H1 (cell line): ENCODE measurements around the gene KCTD15.

ENCODE experiments used
- CREB1 ChIP-seq: IDR thresholded peaks from 2 replicates; pipeline ENCODE4 v1.6.1; 2012; ENCODE audit warnings: inconsistent platforms
- EZH2 ChIP-seq: fragments of 200-600 bp; sonication (generic); IDR thresholded peaks from 2 replicates; pipeline ENCODE4 v1.7.1; 2012; ENCODE audit warnings: low read depth, mild to moderate bottlenecking, moderate library complexity, low read length, inconsistent platforms; ENCODE audit not compliant: severe bottlenecking
- GTF2F1 ChIP-seq: IDR thresholded peaks from 2 replicates; pipeline ENCODE4 v1.6.1; 2012; ENCODE audit warnings: low read depth, low read length, improper control_type of control experiment, borderline replicate concordance
- POLR2AphosphoS5 ChIP-seq: IDR thresholded peaks from 2 replicates; pipeline ENCODE4 v1.6.1; 2011; ENCODE audit warnings: low read depth, low read length
- RFX5 ChIP-seq: IDR thresholded peaks from 2 replicates; pipeline ENCODE4 v1.6.1; 2011; ENCODE audit warnings: low read depth, low read length, improper control_type of control experiment, borderline replicate concordance
- RXRA ChIP-seq: IDR thresholded peaks from 2 replicates; pipeline ENCODE4 v1.6.1; 2011; ENCODE audit warnings: low read depth, mild to moderate bottlenecking, low read length, moderate library complexity; ENCODE audit not compliant: insufficient read depth
- SP2 ChIP-seq: IDR thresholded peaks from 2 replicates; pipeline ENCODE4 v1.6.1; 2012; ENCODE audit warnings: mild to moderate bottlenecking, low read length, inconsistent platforms
- SRF ChIP-seq: IDR thresholded peaks from 2 replicates; pipeline ENCODE4 v1.6.1; 2011; ENCODE audit warnings: mild to moderate bottlenecking, low read depth, low read length, moderate library complexity
- YY1 ChIP-seq: IDR thresholded peaks from 2 replicates; pipeline ENCODE4 v1.6.1; 2011; ENCODE audit warnings: low read depth, mild to moderate bottlenecking, low read length
- TF ChIP-seq, protein P1 (sequence below), 3 experiments: IDR thresholded peaks; 1 replicate in 2 of 3; 2 replicates in 1 of 3; pipeline versions ENCODE4 v1.5.1 to v1.6.1; 2011; ENCODE audit warnings: low read length in 3 of 3, mild to moderate bottlenecking in 3 of 3, inconsistent platforms in 2 of 3, low read depth in 1 of 3, moderate library complexity in 1 of 3; ENCODE audit not compliant: insufficient read depth in 1 of 3; ENCODE audit errors: control extremely low read depth in 1 of 3
- TF ChIP-seq, protein P2 (sequence below): IDR thresholded peaks from 2 replicates; pipeline ENCODE4 v1.6.1; 2011; ENCODE audit warnings: low read length, improper control_type of control experiment

DNA sequence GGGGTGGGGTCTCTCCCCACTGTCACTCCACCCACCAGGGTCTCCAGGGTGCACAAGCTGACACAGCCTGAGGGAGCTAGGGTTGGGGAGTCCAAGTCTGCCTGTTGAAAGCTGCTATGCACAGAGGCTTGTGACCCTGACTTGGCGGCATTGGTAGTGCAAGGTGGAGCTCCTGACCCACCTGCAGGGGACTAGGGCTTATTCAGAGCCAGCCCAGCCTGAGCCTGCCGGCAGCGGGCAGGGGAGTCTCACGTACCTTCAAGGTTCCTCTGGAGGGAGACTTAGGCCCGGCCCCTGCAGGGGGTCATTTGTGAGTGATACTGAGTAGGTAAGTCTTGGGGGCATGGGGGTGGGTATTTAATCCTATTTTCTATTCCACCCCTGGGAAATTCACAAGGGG, 4.7 kb downstream of the KCTD15 start:
- TF ChIP-seq SP2 = no peak
- TF ChIP-seq YY1 = no peak
- TF ChIP-seq POLR2AphosphoS5 = no peak
- TF ChIP-seq, protein P1, sequence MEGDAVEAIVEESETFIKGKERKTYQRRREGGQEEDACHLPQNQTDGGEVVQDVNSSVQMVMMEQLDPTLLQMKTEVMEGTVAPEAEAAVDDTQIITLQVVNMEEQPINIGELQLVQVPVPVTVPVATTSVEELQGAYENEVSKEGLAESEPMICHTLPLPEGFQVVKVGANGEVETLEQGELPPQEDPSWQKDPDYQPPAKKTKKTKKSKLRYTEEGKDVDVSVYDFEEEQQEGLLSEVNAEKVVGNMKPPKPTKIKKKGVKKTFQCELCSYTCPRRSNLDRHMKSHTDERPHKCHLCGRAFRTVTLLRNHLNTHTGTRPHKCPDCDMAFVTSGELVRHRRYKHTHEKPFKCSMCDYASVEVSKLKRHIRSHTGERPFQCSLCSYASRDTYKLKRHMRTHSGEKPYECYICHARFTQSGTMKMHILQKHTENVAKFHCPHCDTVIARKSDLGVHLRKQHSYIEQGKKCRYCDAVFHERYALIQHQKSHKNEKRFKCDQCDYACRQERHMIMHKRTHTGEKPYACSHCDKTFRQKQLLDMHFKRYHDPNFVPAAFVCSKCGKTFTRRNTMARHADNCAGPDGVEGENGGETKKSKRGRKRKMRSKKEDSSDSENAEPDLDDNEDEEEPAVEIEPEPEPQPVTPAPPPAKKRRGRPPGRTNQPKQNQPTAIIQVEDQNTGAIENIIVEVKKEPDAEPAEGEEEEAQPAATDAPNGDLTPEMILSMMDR (IDR thresholded peaks at IDR 0.05; ENCODE audit: control extremely low read depth in 1 of 3, insufficient read depth in 1 of 3, low read depth in 1 of 3, low read length in 3 of 3) = no peak
- no peak for TF ChIP-seq RFX5
- TF ChIP-seq GTF2F1 = no peak
- no peak for TF ChIP-seq CREB1
- TF ChIP-seq EZH2 = no peak
- TF ChIP-seq RXRA = no peak
- TF ChIP-seq SRF = no peak
- TF ChIP-seq, protein P2, sequence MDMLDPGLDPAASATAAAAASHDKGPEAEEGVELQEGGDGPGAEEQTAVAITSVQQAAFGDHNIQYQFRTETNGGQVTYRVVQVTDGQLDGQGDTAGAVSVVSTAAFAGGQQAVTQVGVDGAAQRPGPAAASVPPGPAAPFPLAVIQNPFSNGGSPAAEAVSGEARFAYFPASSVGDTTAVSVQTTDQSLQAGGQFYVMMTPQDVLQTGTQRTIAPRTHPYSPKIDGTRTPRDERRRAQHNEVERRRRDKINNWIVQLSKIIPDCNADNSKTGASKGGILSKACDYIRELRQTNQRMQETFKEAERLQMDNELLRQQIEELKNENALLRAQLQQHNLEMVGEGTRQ = no peak
